ENCODE data around the gene FAM177A1.

- TF ChIP-seq CTCF (IDR thresholded peaks at IDR 0.05) (no peak), EP300 (IDR thresholded peaks at IDR 0.05) (no peak), POLR2A (IDR thresholded peaks at IDR 0.05) (peak in 1 of 2 donors; percentile 5)
These were observed 76.8 kb downstream of the FAM177A1 start for GRCh38 chr14:35122696-35123387.
